ENCODE data around the gene NIPAL3.
"Not testable (repeated sequence)": the region's sequence is repeated elsewhere in the genome, so short reads cannot be mapped to it uniquely, and the experiment has no call there.

Gene NIPAL3

DNA sequence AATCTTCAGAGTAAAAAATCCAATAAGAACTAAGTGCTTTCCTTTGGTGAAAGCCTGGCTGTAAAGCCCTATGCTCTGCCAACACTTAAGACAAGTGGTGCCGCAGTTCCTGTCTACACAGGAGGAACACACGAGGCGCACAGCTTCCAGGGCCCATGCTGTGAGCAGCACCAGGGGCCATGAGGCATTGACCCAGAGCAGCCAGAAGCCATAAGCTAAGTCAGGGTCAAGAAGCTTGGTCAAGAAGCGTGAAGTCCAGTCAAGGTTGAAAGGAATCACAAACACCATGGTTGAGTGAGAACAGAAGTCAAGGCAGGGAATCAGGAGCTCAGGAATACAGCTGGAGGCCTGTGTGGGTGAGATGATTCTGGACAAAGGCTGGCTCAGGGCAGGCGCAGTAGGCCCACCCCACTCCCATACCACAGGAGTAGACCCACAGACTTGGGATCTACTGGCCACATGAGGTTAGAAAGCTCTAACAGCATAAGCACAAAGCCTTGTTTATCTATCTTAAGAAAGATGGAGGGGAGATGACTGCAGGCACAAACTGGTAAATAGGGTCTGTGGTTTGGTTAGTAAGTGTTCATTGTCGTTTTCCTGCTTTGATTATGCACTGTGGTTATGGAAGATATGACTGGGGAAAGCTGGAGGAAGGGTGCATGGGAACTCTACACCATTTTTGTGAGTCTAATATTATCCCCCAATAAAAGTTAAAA is 44.1 kb downstream of the NIPAL3 start:
- DNase-seq (ENCODE audit: low read depth): no peak
- H3K4me3 ChIP-seq (ENCODE audit: control insufficient read depth, low read depth, low read length): no peak overlapping the region
- TF ChIP-seq CTCF (IDR thresholded peaks at IDR 0.05; ENCODE audit: control insufficient read depth, insufficient read depth, low read depth, low read length, missing control alignments): no peak

DNA sequence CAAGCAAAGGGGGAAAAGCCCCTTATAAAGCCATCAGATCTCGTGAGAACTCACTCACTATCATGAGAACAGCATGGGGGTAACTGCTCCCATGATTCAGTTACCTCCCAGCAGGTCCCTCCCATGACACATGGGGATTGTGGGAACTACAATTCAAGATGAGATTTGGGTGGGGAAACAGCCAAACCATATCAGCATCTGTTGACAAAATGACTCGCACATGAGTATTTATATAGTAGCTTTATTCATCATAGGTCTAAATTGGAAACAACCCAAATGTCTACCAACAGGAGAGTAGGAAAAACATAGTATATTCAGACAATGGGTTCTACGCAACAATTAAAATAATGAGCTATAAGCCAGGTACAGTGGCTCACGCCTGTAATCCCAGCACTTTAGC is 46.5 kb downstream of the NIPAL3 start:
- not testable (repeated sequence) for DNase-seq (ENCODE audit: low read depth); H3K4me3 ChIP-seq (ENCODE audit: control insufficient read depth, low read depth, low read length)

GRCh38 chr1:24463776-24464735 is 48.5 kb downstream of the NIPAL3 start:
- TF ChIP-seq CTCF (IDR thresholded peaks at IDR 0.05; ENCODE audit: control insufficient read depth, insufficient read depth, low read depth, low read length, missing control alignments): no peak
- H3K4me3 ChIP-seq (ENCODE audit: control insufficient read depth, low read depth, low read length): no peak overlapping the region
- DNase-seq (ENCODE audit: low read depth): peak; percentile 20

DNA sequence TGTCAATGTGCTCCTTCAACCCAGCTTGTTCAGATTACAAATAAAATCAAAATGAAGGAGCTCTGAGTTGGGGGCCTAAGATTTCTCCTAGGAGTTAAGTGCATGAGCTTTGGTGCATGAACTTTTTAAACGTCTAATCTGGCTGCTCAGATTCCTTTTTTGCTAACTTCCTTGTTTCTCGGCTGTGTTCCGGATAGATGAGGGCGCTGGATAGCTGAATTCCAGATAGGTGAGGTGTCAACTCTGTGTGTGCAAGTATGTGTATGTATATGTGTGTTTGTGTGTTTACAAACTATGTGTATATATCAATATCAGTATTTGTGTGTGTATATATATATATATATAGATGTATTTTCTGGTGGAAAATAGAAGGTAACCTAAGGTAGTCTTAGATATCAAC is 49.5 kb downstream of the NIPAL3 start:
- no peak for DNase-seq (ENCODE audit: low read depth)

DNA sequence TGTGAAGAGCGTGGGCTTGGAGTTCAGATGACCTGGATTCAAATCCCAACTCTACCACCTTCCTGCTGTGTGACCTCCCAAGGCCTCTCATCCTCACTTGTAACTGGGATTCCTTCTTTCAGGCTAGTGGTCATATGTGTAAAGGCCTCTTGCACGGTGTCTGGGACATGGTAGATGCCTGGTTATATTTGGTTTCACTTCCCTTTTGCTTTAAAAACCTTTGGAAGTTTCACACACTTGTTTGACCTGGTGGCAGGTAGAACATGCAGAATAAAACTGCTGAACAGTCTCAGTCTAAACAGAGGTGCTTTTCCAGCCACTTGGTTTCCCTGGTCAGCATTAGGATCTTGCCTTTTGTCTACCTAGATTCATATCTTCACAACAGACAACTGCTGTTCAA is 50.0 kb downstream of the NIPAL3 start:
- no peak overlapping the region for H3K4me3 ChIP-seq (ENCODE audit: control insufficient read depth, low read depth, low read length)
- no peak for DNase-seq (ENCODE audit: low read depth)
- no peak for TF ChIP-seq CTCF (IDR thresholded peaks at IDR 0.05; ENCODE audit: control insufficient read depth, insufficient read depth, low read depth, low read length, missing control alignments)

More for the DNA sequence above, 49.5 kb downstream of the NIPAL3 start:
- no peak for TF ChIP-seq CTCF (IDR thresholded peaks at IDR 0.05; ENCODE audit: control insufficient read depth, insufficient read depth, low read depth, low read length, missing control alignments)
- H3K4me3 ChIP-seq (ENCODE audit: control insufficient read depth, low read depth, low read length): no peak overlapping the region

DNA sequence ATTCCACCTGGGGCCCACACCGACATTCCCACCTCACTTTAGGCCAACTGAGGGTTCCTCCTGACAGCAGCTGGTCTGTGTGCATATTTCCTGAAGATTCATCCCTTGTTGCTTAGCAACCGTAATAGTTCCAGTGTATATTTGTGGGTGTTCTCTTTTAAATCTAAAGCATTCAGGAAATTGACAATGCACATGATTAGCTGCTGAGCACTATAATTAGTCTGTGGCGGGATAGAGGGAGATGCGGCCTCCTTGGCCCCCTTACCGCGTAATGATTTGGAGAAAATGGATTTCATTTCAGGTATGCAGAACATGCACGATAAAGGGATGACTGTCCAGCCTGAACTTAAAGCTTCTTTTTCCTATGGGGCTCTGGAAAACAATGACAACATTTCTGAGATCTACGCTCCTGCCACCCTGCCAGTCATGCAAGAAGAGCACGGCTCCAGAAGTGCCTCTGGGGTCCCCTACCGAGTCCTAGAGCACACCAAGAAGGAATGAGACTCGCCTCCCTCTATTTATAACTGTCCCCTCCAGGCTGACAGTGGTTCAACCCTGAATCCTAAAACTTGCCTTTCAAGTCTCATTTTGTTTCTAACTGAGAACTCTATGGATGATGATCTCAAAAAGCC is 53.2 kb downstream of the NIPAL3 start:
- no peak for TF ChIP-seq CTCF (IDR thresholded peaks at IDR 0.05; ENCODE audit: control insufficient read depth, insufficient read depth, low read depth, low read length, missing control alignments)
- no peak overlapping the region for H3K4me3 ChIP-seq (ENCODE audit: control insufficient read depth, low read depth, low read length)
- DNase-seq (ENCODE audit: low read depth): no peak

Data from AG09309 (cell line).